Right renal cortex interstitium (tissue), 3 donors: ENCODE results near the gene PPP1R10. TPM values are rescaled to one million over a fixed set of nuclear protein-coding genes. Genes with fewer than 3 reads are reported as not detected.

Source experiments
- DNase-seq, 3 donors: peaks; one replicate each; pipeline ENCODE4 v3.0.0-alpha.2; 2013; ENCODE audit warnings: low read depth in 3 of 3, low spot score in 2 of 3
- polyA plus RNA-seq, 3 donors: library from polyadenylated mRNA; unstranded; fragments of 120-200 nt; gene quantifications; one replicate each; pipeline ENCODE4 v1.2.1, GENCODE V29; 2013; ENCODE audit not compliant: insufficient read length in 3 of 3

PPP1R10 gene
- polyA plus RNA-seq, 3 donors = 48.0 to 51.6 (median 48.1) TPM

GRCh38 chr6:30562470-30563425 lies 54.3 kb downstream of the PPP1R10 start:
- no peak for DNase-seq

GRCh38 chr6:30560930-30561329 lies 56.1 kb downstream of the PPP1R10 start:
- DNase-seq = no peak

DNA sequence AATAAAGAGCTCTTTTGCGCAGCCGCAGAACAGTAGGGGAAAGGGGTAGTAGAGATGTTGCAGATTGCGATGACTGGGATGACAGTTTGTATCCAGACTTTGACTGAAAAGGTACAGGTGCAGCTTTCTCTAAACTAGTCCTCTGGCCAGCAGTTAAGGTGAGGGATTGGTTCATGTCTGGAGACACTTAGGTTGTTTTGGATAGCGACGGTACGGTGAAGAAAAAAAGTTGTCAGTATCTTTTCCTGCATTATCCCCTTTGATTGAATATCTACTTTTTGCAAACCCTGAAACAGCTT lies 59.4 kb downstream of the PPP1R10 start:
- no peak for DNase-seq

- peak; percentile 90 to 94 (median 91) for DNase-seq
These were observed 59.9 kb downstream of the PPP1R10 start, which contains the start of gene PRR3 for GRCh38 chr6:30556906-30557682. Gene PRR3 (plus strand): TSS chr6:30557295. CDS start chr6:30557345, 50 bp downstream.

GRCh38 chr6:30556066-30556905 lies 60.8 kb downstream of the PPP1R10 start, which contains the start of gene GNL1:
Gene GNL1 (minus strand): TSS chr6:30556489. CDS start chr6:30556203, 286 bp downstream.
- peak; percentile 76 to 86 (median 84) for DNase-seq

DNA sequence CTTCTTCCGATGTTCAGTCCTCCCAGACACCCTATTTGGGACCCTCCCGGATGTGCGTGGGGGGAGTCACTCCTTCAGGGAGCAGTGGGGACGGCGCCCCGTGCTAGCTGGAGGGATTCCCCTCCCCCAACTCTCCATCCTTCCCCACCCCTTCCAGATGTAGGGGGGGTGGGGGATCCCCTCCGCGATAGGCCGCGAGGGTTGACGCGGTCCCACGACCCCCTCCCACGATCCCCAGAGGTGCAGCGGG lies 61.3 kb downstream of the PPP1R10 start:
- DNase-seq = no peak

DNA sequence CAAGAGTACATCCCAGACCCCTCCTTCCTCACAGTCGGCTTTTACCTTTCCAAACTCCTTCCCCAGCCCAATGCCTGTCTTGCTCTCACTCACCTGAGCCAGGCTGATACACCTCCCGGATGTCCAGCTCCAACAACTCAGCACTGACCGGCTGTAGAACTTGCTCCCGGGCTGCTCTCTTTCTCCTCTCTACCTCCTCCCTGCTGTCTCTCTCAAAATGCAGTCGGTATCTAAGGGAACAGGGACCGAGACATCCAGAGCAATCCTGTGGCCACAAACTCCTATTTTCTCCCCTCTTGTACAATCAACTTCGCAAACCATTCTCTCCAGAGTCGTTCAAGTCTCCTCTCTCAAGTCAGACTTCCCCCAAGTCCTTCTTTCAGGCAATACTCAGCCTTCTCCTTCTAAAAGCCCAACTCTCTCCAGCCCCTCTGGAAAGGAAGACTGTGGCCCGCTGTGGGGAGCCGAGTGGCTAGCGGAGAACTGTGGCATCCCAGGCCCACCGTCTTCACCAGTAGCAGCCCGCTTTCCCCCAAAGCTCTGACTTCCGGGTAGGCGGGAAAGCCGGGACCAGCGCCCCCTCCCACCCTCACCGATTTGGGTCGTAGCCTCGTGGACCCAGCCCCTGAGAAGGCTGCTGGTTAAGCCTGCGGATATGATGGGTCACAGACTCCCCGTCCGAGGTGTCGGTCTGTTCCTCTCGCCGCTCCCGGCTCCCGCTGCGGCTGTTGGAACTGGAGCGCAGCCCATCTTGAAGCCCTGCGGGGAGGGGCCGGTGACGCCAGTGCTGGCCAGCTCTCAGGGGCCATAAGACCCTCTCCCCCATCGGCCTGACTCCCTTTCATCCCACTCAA lies 61.9 kb downstream of the PPP1R10 start:
- peak in 1 of 3 donors; percentile 54 for DNase-seq

- no peak for DNase-seq
These were observed 62.6 kb downstream of the PPP1R10 start for GRCh38 chr6:30554404-30554803.

Other genes starting within 250 kb of the PPP1R10 start
- gene HLA-E, start 127.7 kb downstream of the PPP1R10 start, polyA plus RNA-seq = 100 to 1,000 TPM; 114 to 118 (median 114) TPM
- 10 to 100 TPM; 75.7 to 89.8 (median 80.4) TPM for gene GNL1, start 60.8 kb downstream of the PPP1R10 start, polyA plus RNA-seq
- 10 to 100 TPM; 29.5 to 31.5 (median 30.2) TPM for gene PRR3, start 59.9 kb downstream of the PPP1R10 start, polyA plus RNA-seq
- gene ABCF1, start 45.8 kb downstream of the PPP1R10 start, polyA plus RNA-seq = 10 to 100 TPM; 71.2 to 76.2 (median 73.3) TPM
- 10 to 100 TPM; 63.7 to 66.9 (median 65.8) TPM for gene MRPS18B, start 597 bp upstream of the PPP1R10 start, polyA plus RNA-seq
- gene ATAT1, start 9.6 kb upstream of the PPP1R10 start, polyA plus RNA-seq = 10 to 100 TPM; 26.7 to 31.8 (median 29.2) TPM
- gene C6orf136, start 29.9 kb upstream of the PPP1R10 start, polyA plus RNA-seq = 10 to 100 TPM; 17.3 to 19.6 (median 17.5) TPM
- 10 to 100 TPM; 43.5 to 46.2 (median 45.6) TPM for gene DHX16, start 55.8 kb upstream of the PPP1R10 start, polyA plus RNA-seq
- gene PPP1R18, start 69.4 kb upstream of the PPP1R10 start, polyA plus RNA-seq = 10 to 100 TPM; 34.4 to 38.4 (median 34.4) TPM
- 10 to 100 TPM; 32.5 to 33.4 (median 33.0) TPM for gene NRM, start 73.7 kb upstream of the PPP1R10 start, polyA plus RNA-seq
- gene MDC1, start 100.0 kb upstream of the PPP1R10 start, polyA plus RNA-seq = 10 to 100 TPM; 33.5 to 43.4 (median 35.6) TPM
- gene TUBB, start 103.1 kb upstream of the PPP1R10 start, polyA plus RNA-seq = 1,000 to 10,000 TPM; 1,231 to 1,298 (median 1,262) TPM
- 100 to 1,000 TPM; 134 to 154 (median 141) TPM for gene FLOT1, start 125.4 kb upstream of the PPP1R10 start, polyA plus RNA-seq
- 10 to 100 TPM; 17.9 to 24.5 (median 23.3) TPM for gene IER3, start 127.3 kb upstream of the PPP1R10 start, polyA plus RNA-seq